ENCODE results near the gene LRRC8A. TPM values are rescaled to one million over a fixed set of nuclear protein-coding genes. Genes with fewer than 3 reads are reported as not detected.
"Not testable (repeated sequence)": the region's sequence is repeated elsewhere in the genome, so short reads cannot be mapped to it uniquely, and the experiment has no call there.

Gene LRRC8A
- total RNA-seq, 2 experiments from 2014 or later, result 35.0 to 35.8 TPM

DNA sequence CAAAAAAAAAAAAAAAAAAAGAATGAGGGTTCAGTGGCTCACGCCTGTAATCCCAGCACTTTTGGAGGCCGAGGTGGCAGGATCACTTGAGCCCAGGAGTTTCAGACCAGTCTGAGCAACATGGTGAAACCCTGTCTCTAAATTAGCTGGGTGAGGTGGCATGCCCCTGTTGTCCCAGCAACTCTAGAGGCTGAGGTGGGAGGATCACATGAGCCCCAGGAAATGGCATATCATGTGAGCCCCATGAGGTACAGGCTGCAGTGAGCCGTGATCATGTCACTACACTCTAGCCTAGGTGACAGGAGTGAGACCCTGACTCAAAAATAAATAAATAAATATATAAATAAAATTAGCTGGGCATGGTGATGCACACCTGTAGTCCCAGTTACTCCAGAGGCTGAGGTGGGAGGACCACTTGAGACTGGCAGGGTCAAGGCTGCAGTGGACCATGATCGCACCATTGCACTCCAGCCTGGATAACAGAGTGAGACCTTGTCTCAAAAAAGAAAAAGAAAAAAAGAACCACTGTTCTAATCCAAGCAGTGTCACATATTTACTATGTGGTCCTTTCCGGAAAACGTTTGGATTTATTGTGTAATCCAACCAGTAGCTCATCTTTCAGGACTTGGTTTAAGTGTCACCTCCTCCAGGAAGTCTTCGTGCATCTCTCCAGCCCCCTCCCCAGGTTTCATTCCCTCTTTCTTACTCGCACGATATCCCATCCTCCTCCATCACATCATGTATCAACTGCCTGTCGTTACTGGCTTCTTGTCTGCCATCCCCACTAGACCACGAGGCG, 40.0 kb upstream of the LRRC8A start:
- H3K4me1 Mint-ChIP-seq (ENCODE audit: low read depth), result no peaks in the 10 kb centered on the region
- Histone ChIP-seq H3K27me3 (ENCODE audit: control insufficient read depth in 1 of 2, insufficient read depth in 2 of 2, low read length in 2 of 2) (no peaks in the 10 kb centered on the region), H3K4me3 (ENCODE audit: low read length) (no peak overlapping the region), H3K27ac (ENCODE audit: low read depth in 1 of 2, low read length in 2 of 2) (no peak overlapping the region), H3K4me1 (ENCODE audit: insufficient read depth, low read length) (no peaks in the 10 kb centered on the region), H3K9me3 (ENCODE audit: control insufficient read depth in 1 of 2, insufficient read depth in 1 of 2, low read length in 2 of 2) (no peaks in the 10 kb centered on the region), H3K36me3 (ENCODE audit: insufficient read depth, low read length) (peaks cover 26% of the 10 kb centered on the region)
- ChIA-PET CTCF (no interaction called here), POLR2A (no interaction called here)
- ATAC-seq (ENCODE audit: poor library complexity) (no peak), DNase-seq (no peak)
- TF ChIP-seq, protein P1, sequence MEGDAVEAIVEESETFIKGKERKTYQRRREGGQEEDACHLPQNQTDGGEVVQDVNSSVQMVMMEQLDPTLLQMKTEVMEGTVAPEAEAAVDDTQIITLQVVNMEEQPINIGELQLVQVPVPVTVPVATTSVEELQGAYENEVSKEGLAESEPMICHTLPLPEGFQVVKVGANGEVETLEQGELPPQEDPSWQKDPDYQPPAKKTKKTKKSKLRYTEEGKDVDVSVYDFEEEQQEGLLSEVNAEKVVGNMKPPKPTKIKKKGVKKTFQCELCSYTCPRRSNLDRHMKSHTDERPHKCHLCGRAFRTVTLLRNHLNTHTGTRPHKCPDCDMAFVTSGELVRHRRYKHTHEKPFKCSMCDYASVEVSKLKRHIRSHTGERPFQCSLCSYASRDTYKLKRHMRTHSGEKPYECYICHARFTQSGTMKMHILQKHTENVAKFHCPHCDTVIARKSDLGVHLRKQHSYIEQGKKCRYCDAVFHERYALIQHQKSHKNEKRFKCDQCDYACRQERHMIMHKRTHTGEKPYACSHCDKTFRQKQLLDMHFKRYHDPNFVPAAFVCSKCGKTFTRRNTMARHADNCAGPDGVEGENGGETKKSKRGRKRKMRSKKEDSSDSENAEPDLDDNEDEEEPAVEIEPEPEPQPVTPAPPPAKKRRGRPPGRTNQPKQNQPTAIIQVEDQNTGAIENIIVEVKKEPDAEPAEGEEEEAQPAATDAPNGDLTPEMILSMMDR (IDR thresholded peaks at IDR 0.05), result no peak
- H3K27me3 Mint-ChIP-seq, result no peaks in the 10 kb centered on the region
- peaks cover 18% of the 10 kb centered on the region for H3K36me3 Mint-ChIP-seq (ENCODE audit: low read depth)
- intact Hi-C loops (cut with DNase I, micrococcal nuclease), result no loop called here
- no peak overlapping the region for H3K27ac Mint-ChIP-seq
- H3K9me3 Mint-ChIP-seq, result no peaks in the 10 kb centered on the region
- no peak overlapping the region for H3K4me3 Mint-ChIP-seq

DNA sequence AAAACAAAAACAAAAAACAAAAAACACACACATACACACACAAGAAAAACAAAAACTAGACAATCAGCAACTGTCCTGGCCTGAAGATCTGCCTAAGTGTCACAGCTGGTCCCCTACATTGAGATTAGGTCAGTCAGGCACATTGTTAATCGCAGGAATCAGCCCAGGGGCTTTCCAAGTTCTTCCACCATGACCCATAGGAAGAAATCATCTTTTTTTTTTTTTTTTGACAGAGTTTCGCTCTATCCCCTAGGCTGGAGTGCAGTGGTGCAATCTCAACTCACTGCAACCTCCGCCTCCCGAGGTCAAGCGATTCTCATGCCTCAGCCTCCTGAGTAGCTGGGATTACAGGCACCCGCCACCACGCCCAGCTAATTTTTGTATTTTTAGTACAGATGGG, 38.8 kb upstream of the LRRC8A start:
- H3K4me1 ChIP-seq (ENCODE audit: insufficient read depth, low read length); intact Hi-C loops (cut with DNase I, micrococcal nuclease); H3K27me3 Mint-ChIP-seq; H3K4me1 Mint-ChIP-seq (ENCODE audit: low read depth); POLR2A ChIA-PET; H3K27ac Mint-ChIP-seq; H3K4me3 ChIP-seq (ENCODE audit: low read length); ATAC-seq (ENCODE audit: poor library complexity); H3K27me3 ChIP-seq (ENCODE audit: control insufficient read depth in 1 of 2, insufficient read depth in 2 of 2, low read length in 2 of 2); H3K9me3 ChIP-seq (ENCODE audit: control insufficient read depth in 1 of 2, insufficient read depth in 1 of 2, low read length in 2 of 2); H3K27ac ChIP-seq (ENCODE audit: low read depth in 1 of 2, low read length in 2 of 2); H3K4me3 Mint-ChIP-seq; H3K9me3 Mint-ChIP-seq; DNase-seq: not testable (repeated sequence)
- peaks cover 21% of the 10 kb centered on the region for H3K36me3 Mint-ChIP-seq (ENCODE audit: low read depth)
- H3K36me3 ChIP-seq (ENCODE audit: insufficient read depth, low read length), result peaks cover 16% of the 10 kb centered on the region
- CTCF ChIA-PET, result interaction anchor here (0.7 kb wide), 1 partner anchor 164 kb away, joined by 3 read pairs; no protein-coding TSS in a partner anchor

DNA sequence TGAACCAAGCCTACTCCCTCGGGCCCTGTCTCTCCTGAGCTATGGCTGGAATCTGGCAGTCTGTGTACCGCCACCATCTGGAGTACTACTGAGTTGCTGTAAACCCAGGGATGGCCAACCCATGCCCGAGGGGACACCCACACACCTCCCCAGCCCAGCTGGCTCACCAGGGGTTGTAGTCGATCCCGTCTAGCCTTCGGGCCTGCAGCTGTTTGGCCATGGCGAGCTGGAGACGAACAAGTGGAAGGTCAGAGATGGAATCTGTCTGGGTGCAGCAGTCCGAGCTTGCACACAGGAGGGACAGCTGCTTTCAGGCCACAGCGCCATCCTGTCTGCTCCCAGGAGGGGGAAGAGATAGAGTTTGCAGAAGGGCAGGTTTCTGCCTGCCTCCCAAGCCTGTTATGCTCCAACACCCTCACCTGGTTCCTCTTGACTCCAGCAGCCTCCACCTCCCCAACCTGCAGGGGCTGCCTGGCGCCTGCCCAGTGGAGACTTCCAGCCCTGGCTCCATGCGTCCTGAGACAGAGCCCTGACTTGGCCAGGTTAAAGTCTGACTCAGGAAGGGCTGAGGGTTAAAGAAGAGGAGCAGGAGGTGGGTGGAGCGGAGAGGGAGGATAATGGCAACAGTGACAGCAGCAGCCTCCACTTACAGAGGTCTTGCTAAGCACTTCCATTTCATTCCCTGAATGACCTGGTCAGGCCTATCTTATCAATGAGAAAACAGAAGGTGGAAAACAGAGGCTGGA, 36.6 kb upstream of the LRRC8A start:
- Mint-ChIP-seq H3K27me3 (no peaks in the 10 kb centered on the region), H3K4me3 (no peak overlapping the region), H3K27ac (no peak overlapping the region), H3K36me3 (ENCODE audit: low read depth) (peaks cover 24% of the 10 kb centered on the region), H3K9me3 (no peaks in the 10 kb centered on the region), H3K4me1 (ENCODE audit: low read depth) (no peaks in the 10 kb centered on the region)
- intact Hi-C loops (cut with DNase I, micrococcal nuclease), result no loop called here
- no peak for DNase-seq
- Histone ChIP-seq H3K4me1 (ENCODE audit: insufficient read depth, low read length) (no peaks in the 10 kb centered on the region), H3K27me3 (ENCODE audit: control insufficient read depth in 1 of 2, insufficient read depth in 2 of 2, low read length in 2 of 2) (no peaks in the 10 kb centered on the region), H3K9me3 (ENCODE audit: control insufficient read depth in 1 of 2, insufficient read depth in 1 of 2, low read length in 2 of 2) (peaks cover 0 to 8% of the 10 kb centered on the region in 2 experiments), H3K27ac (ENCODE audit: low read depth in 1 of 2, low read length in 2 of 2) (no peak overlapping the region), H3K36me3 (ENCODE audit: insufficient read depth, low read length) (peaks cover 15% of the 10 kb centered on the region), H3K4me3 (ENCODE audit: low read length) (no peak overlapping the region)
- POLR2A ChIA-PET, result interaction anchor here (1.0 kb wide), 2 partner anchors 27 to 293 kb away, joined by 3 to 6 read pairs; partner anchors contain the start of genes ENDOG and SPTAN1
- ATAC-seq (ENCODE audit: poor library complexity), result no peak
- TF ChIP-seq, protein P1 (IDR thresholded peaks at IDR 0.05), result no peak
- CTCF ChIA-PET, result no interaction called here

Data from CD4-positive, alpha-beta T cell (primary cell).